Astrocyte (in vitro differentiated cells and primary cell): ENCODE measurements around the gene CPA4. TPM values are rescaled to one million over a fixed set of nuclear protein-coding genes. Genes with fewer than 3 reads are reported as not detected.

ENCODE experiments used
- DNase-seq: peaks from one replicate; pipeline ENCODE4 v3.0.0-alpha.2; 2010; ENCODE audit warnings: low read depth
- FAIRE-seq: peaks from 2 replicates; lab custom pipeline; 2011; peaks lifted over from hg19 to GRCh38; lab: Jason Lieb, UNC
- H2AFZ ChIP-seq: 2 replicates; pipeline ENCODE4 v1.6.0; 2012; ENCODE audit warnings: low read depth, low read length, inconsistent platforms
- H3K27ac ChIP-seq: 2 replicates; pipeline ENCODE4 v1.5.1; 2011; ENCODE audit warnings: low read depth, low read length, inconsistent platforms
- H3K27me3 ChIP-seq: 2 replicates; pipeline ENCODE4 v1.6.0; 2011; ENCODE audit warnings: low read length, inconsistent platforms; ENCODE audit not compliant: insufficient read depth
- H3K36me3 ChIP-seq: 2 replicates; pipeline ENCODE4 v1.5.1; 2011; ENCODE audit warnings: low read length, inconsistent platforms; ENCODE audit not compliant: insufficient read depth
- H3K4me1 ChIP-seq: 2 replicates; pipeline ENCODE4 v1.5.1; 2011; ENCODE audit warnings: low read length, inconsistent platforms; ENCODE audit not compliant: insufficient read depth
- H3K4me2 ChIP-seq: 2 replicates; pipeline ENCODE4 v1.6.0; 2012; ENCODE audit warnings: low read length, inconsistent platforms
- H3K4me3 ChIP-seq: 2 replicates; pipeline ENCODE4 v1.5.1; 2011; ENCODE audit warnings: low read depth, mild to moderate bottlenecking, low read length, inconsistent platforms; ENCODE audit not compliant: insufficient read depth
- H3K79me2 ChIP-seq: 2 replicates; pipeline ENCODE4 v1.6.0; 2012; ENCODE audit warnings: mild to moderate bottlenecking, low read length, inconsistent platforms; ENCODE audit not compliant: insufficient read depth
- H3K9ac ChIP-seq: 2 replicates; pipeline ENCODE4 v1.6.0; 2012; ENCODE audit warnings: mild to moderate bottlenecking, low read length, inconsistent platforms
- H3K9me3 ChIP-seq: 2 replicates; pipeline ENCODE4 v1.5.1; 2012; ENCODE audit warnings: low read depth, mild to moderate bottlenecking, low read length, inconsistent platforms; ENCODE audit not compliant: insufficient read depth
- H4K20me1 ChIP-seq: 2 replicates; pipeline ENCODE4 v1.6.0; 2012; ENCODE audit warnings: low read length, inconsistent platforms; ENCODE audit not compliant: insufficient read depth
- H3K27ac Mint-ChIP-seq: one replicate; pipeline ENCODE4 v1.8.0; 2021; ENCODE audit warnings: mild to moderate bottlenecking, mixed read lengths; ENCODE audit not compliant: unreplicated experiment
- H3K27me3 Mint-ChIP-seq: one replicate; pipeline ENCODE4 v1.8.0; 2021; ENCODE audit warnings: low read depth, mixed read lengths; ENCODE audit not compliant: unreplicated experiment
- H3K36me3 Mint-ChIP-seq: one replicate; pipeline ENCODE4 v1.8.0; 2021; ENCODE audit warnings: low read depth, mixed read lengths; ENCODE audit not compliant: unreplicated experiment
- H3K4me1 Mint-ChIP-seq: one replicate; pipeline ENCODE4 v1.8.0; 2021; ENCODE audit warnings: low read depth, mixed read lengths; ENCODE audit not compliant: unreplicated experiment
- H3K4me3 Mint-ChIP-seq: one replicate; pipeline ENCODE4 v1.8.0; 2021; ENCODE audit warnings: mild to moderate bottlenecking, moderate library complexity, mixed read lengths; ENCODE audit not compliant: unreplicated experiment
- H3K9me3 Mint-ChIP-seq: one replicate; pipeline ENCODE4 v1.8.0; 2021; ENCODE audit warnings: mild to moderate bottlenecking, mixed read lengths; ENCODE audit not compliant: unreplicated experiment
- CTCF ChIP-seq: IDR thresholded peaks from 2 replicates; pipeline ENCODE4 v1.5.1; 2011; ENCODE audit warnings: low read depth, mild to moderate bottlenecking, inconsistent platforms, low read length, moderate library complexity; ENCODE audit not compliant: insufficient read depth
- EZH2 ChIP-seq: IDR thresholded peaks from 2 replicates; pipeline ENCODE4 v1.6.1; 2012; ENCODE audit warnings: mild to moderate bottlenecking, low read length, inconsistent platforms; ENCODE audit not compliant: insufficient read depth
- total RNA-seq: library from RNA; stranded (reverse); gene quantifications from 2 replicates; pipeline ENCODE4 v1.2.1, GENCODE V29; 2021

The CPA4 gene
- total RNA-seq, 1 donor from 2014 or later: 111 TPM

DNA sequence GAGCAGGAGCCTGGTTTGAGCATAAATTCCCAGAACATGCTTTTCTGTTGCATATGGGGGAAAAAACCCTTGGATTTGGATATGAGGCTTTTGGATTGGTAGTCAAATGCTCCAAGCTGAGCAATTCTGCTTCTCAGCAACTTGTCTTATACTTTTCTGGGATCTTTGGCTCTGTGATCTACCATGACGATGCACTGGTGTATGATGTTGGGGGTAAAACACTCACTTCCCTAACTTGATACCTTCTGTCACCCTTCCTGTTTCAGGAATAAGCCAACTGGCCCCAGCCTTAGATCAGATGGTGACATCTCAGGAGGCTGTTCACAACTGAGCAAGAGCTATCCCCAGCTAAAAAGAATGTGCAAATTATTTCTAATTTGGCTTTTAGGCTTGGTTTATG, 13.1 kb upstream of the CPA4 start:
- FAIRE-seq (no peak), DNase-seq (no peak)
- Mint-ChIP-seq H3K27ac (no peak overlapping the region), H3K4me3 (no peak overlapping the region), H3K27me3 (peaks cover 10% of the 10 kb centered on the region), H3K9me3 (no peaks in the 10 kb centered on the region), H3K4me1 (peaks cover 14% of the 10 kb centered on the region), H3K36me3 (no peaks in the 10 kb centered on the region)
- H3K79me2 ChIP-seq: no peaks in the 10 kb centered on the region
- TF ChIP-seq EZH2: no peak
- TF ChIP-seq CTCF: no peak
- H3K4me1 ChIP-seq: peaks cover 17% of the 10 kb centered on the region
- no peaks in the 10 kb centered on the region for H3K9me3 ChIP-seq
- H3K27me3 ChIP-seq: no peaks in the 10 kb centered on the region
- H3K36me3 ChIP-seq: no peaks in the 10 kb centered on the region
- no peak overlapping the region for H2AFZ ChIP-seq
- H3K9ac ChIP-seq: no peak overlapping the region
- no peaks in the 10 kb centered on the region for H4K20me1 ChIP-seq
- no peak overlapping the region for H3K4me3 ChIP-seq
- H3K4me2 ChIP-seq: no peak overlapping the region
- no peak overlapping the region for H3K27ac ChIP-seq

- Mint-ChIP-seq H3K4me1 (peaks cover 13% of the 10 kb centered on the region), H3K4me3 (no peak overlapping the region), H3K27me3 (peaks cover 10% of the 10 kb centered on the region), H3K9me3 (no peaks in the 10 kb centered on the region), H3K27ac (no peak overlapping the region), H3K36me3 (no peaks in the 10 kb centered on the region)
- no peak for TF ChIP-seq EZH2
- TF ChIP-seq CTCF: no peak
- Histone ChIP-seq H3K9me3 (no peaks in the 10 kb centered on the region), H3K79me2 (no peaks in the 10 kb centered on the region), H3K4me2 (no peak overlapping the region), H3K4me1 (peaks cover 9% of the 10 kb centered on the region), H3K4me3 (no peak overlapping the region), H3K27me3 (no peaks in the 10 kb centered on the region), H3K27ac (no peak overlapping the region), H2AFZ (no peak overlapping the region), H3K36me3 (no peaks in the 10 kb centered on the region), H3K9ac (no peak overlapping the region), H4K20me1 (no peaks in the 10 kb centered on the region)
- DNase-seq (peak; percentile 84), FAIRE-seq (no peak)
These were observed 11.7 kb upstream of the CPA4 start for GRCh38 chr7:130281260-130281659.

- no peaks in the 10 kb centered on the region for H3K36me3 Mint-ChIP-seq
- no peak overlapping the region for H3K9ac ChIP-seq
- H3K27ac ChIP-seq: no peak overlapping the region
- no peak overlapping the region for H3K4me2 ChIP-seq
- no peaks in the 10 kb centered on the region for H3K79me2 ChIP-seq
- no peak overlapping the region for H3K4me3 Mint-ChIP-seq
- H3K9me3 Mint-ChIP-seq: peaks cover 4% of the 10 kb centered on the region
- FAIRE-seq (no peak), DNase-seq (peak; percentile 66)
- TF ChIP-seq CTCF (no peak), EZH2 (no peak)
- peaks cover 7% of the 10 kb centered on the region for H3K27me3 Mint-ChIP-seq
- H4K20me1 ChIP-seq: no peaks in the 10 kb centered on the region
- no peaks in the 10 kb centered on the region for H3K9me3 ChIP-seq
- no peaks in the 10 kb centered on the region for H3K36me3 ChIP-seq
- no peak overlapping the region for H3K27ac Mint-ChIP-seq
- no peaks in the 10 kb centered on the region for H3K27me3 ChIP-seq
- no peak overlapping the region for H3K4me3 ChIP-seq
- peaks cover 12% of the 10 kb centered on the region for H3K4me1 Mint-ChIP-seq
- no peak overlapping the region for H2AFZ ChIP-seq
- peaks cover 25% of the 10 kb centered on the region for H3K4me1 ChIP-seq
These were observed 6.1 kb upstream of the CPA4 start for GRCh38 chr7:130286881-130287280.
